Activated CD8-positive, alpha-beta memory T cell treated with anti-CD3 and anti-CD28 coated beads, Interleukin-2, amount 50 U/mL, for 24 hours (primary cell): ENCODE results near the gene LRRC8D.

ENCODE experiments used
- DNase-seq: peaks from one replicate; pipeline ENCODE4 v3.0.0-alpha.2; 2020; ENCODE audit errors: extremely low read depth

Gene LRRC8D

DNA sequence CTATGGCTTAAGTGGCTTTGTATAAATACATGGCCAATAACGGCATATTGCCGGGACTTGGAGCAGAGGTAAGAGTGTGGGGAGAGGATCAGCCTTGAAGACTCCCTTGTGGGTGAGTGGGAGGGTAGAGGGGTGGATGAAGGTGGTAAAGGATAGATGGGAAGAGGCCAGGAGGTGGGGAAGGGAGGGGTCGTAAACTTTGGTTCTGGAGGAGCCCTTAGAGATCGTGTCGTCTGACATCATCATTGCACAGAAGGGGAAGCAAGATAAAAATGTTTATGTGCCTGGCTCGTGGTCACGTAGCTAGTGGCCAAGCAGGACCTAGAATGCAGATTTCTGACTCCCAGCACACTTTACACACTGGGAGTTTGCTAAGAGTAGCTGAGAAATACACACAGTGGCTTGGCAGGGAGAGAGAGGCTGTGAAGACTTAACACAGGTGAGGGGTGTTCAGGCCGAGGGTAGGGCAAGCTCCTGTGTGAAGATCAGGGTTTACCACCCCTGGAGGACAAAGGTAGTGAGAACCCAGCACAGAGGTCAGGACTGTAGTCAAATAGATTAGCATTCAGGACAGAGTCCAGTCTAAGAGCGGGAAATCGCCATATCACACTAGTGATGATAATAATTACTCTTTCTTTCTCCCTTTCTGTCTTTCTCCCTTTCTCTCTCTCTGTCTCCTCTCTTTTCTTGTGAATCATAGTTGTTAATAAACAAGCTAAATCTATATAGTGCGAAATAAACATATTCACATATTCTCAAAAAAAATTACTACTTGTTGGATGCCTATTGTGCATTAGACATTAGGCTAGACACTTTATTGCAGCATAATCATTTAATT, 75.5 kb downstream of the LRRC8D start:
- DNase-seq: no peak

- no peak for DNase-seq
Measured at GRCh38 chr1:89897347-89898133, 76.7 kb downstream of the LRRC8D start.

GRCh38 chr1:89898150-89898549, 77.3 kb downstream of the LRRC8D start:
- no peak for DNase-seq

DNA sequence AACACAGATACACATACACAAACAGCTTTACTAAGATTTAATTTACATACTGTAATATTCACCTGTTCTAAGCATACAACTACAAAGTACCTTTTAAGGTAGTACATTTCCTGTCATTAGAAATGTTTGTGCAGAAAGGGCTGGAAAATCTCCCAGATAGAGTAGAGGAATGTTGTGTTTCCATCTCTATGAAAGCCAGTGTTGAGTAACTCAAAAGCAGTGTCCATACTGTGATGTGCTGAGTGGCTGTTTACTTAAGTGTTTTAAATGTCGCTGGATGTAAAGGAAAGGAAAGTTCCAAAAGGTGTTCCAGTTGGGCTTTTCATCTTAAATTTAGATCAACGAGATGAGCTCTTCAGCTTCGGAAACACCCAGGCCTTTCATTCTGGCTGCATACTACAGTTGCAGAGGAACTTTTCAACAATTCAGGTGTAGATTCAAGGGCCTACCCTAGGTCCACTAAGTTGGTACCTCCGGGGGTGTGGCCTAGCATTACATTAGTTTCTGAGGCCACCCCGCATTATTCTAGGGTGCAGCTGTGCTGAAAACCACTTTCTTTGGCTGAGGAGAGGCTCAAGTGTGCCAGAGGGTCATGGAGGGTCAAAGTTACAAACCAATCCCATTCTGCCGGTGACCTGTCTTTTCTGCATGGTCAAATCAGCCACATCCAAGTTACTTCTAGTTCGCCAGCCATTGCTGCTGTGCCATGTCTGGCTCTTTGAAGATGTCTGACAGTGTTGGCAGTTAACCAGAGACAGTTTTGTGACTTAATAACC, 78.1 kb downstream of the LRRC8D start:
- no peak for DNase-seq

DNA sequence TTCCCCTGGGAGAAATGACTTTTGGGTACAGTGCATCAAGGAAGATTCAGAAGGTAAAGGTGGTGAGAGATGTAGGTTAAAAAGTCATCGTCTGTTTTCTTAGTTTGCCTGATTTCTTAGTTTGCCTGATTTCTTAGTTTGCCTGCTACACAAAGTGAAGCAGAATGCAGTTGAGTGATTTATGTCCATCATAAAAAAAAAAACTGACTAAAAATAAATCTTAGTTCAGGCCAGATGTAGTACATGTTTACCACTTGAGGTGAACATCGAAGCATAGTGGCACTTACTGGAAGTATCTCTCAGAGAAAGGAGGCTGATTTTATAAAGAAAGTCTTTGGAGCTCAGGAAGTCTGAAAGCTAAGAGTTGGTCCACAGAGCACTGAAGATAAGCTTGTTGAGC, 79.5 kb downstream of the LRRC8D start:
- DNase-seq: no peak

DNA sequence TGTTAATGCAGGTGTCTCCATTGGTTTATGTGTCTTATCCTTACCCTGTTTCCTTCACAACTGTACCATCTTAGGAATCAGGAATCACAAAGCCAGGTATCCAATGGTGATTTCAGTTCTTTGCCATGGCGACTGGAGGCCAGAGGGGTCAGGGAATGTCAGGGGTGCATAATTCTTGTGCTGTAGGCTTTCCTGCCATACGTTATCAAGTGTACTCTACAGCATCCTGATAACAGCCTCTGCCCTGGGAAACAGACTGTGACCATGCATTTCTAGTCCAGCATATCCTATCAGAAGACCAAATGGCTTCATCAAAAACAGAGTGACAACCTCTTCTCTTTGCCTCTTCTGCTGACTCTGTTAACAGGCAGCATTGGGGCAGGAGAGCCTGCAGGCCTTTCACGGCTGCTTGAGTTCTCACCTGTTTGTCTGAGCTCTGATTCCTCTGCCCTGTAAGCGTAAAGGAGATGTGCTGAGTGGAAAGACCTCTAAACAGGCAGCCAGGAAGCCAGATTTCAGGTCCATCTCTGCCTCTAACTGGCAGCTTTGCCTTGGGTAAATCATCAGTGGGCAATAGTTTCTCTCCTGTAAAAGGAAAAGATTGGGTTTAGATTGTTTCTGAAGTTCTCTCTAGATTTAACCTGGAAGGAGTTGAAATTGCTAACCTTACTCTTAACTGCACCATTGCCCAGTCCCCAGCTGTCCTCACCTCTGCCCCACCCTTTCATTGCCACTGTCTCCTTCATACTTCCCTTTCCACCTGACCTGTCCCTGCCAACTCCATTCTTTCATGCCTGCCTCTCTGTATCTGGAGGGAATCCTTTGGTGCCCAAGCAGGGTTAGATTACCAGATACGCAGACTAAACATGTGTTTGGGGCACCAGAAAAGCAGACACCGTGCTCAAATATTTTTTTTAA, 80.2 kb downstream of the LRRC8D start:
- DNase-seq: no peak

DNA sequence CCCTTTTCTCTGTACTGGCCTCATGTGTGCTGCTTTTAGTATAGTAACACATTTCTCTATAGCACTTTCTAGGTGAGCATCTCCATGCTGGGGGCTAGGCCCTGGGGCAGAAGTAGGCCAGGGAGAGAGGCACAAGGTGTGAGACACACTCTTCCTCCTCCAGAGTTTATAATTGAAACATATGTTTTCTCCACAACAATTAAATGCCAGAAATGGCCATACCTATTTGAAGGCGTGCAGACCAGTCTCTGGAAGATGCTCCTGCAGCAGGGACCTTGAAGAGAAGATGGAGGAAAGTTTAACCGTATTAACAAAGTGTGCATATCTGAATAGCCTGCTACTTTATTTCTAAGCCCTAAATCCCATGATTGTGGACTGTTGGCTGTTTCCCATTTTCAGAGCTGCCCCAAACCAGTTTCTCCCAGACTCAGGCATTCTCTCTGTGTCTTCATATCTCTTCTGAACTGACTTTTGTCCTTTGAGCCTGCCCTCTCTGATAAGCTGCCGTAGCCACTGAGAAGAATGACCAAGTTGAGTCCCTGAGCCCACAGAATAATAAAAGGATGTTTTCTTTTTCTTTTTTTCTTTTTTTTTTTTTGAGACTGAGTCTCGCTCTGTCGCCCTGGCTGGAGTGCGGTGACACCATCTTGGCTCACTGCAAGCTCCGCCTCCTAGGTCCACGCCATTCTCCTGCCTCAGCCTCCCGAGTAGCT, 81.3 kb downstream of the LRRC8D start:
- no peak for DNase-seq

DNA sequence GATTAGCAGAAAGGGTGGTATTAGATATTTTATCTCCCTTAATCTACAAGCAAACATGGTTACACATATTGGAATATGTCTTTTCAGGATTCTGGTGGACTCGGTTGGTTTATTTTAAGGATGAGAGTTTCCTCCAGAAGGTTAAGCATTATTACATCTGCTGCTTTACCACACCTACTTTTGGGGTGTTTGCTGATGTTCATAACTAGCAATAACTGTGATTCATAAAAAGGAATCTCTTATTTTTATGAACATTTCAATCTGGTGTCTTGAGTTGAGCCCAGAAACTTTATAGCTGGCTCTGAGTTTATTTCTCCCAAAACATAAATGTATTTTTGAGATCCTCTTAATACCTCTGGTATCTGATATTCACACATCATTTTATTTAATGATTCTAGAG, 82.7 kb downstream of the LRRC8D start:
- no peak for DNase-seq

DNA sequence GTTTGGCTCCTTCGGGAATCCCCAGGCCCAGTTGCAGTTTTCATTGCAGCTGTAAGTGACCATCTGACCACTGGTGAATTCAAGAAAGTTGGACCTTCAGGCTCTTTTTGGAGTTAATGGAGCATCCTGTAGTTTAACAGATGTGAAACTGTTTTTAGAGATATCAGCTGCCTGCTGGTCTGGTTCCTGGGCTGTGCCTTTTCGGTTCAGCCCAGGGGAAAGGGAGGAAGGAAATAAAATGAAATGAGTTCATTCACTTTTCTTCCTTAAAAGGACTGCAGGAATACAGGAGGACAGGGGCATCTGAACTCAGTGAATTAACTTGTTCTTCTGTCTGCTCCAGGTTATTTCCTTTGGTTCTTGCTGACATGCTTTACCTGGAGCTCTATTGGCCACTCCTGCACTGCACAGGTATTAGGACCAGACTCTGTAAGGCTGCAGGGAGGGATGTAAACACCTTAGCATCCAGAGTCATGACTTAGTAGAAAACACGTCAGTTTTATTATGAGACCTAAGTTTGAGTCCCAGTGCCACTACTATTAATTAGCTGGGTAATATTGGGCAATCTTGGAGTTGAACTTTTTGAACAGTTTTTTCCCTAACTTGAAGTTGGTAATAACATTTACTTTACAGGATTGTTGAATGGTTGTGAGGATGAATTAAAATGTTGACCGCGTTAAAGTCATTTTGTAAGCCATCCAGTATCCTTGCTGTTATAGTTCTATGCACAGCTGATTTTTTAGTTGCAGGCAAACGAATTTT, 83.6 kb downstream of the LRRC8D start:
- DNase-seq: no peak

- DNase-seq: no peak
Measured at GRCh38 chr1:89905395-89906058, 84.7 kb downstream of the LRRC8D start.

GRCh38 chr1:89906088-89906487, 85.3 kb downstream of the LRRC8D start:
- DNase-seq: no peak

DNA sequence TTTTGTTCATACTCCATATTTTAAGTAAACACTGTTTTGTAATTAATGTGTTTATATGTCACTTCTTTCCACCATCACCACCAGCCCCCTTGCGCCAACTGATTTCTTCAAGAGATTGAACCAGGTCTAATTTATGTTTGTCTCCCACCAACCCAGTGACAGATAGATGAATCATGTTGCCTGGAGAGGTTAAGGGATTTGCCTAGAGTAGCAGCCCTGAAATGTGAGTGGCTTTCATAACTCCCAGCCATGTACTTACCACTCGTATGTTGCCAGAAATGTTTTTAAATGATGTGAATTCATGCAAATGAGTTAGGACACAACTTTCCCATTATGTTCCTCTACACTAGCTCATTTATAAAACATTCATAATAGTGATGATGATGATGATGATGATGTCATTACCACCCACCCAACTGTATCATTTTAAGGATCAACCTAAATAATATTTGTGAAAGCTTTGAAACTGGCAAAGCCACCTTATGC, 86.9 kb downstream of the LRRC8D start:
- DNase-seq: no peak

DNA sequence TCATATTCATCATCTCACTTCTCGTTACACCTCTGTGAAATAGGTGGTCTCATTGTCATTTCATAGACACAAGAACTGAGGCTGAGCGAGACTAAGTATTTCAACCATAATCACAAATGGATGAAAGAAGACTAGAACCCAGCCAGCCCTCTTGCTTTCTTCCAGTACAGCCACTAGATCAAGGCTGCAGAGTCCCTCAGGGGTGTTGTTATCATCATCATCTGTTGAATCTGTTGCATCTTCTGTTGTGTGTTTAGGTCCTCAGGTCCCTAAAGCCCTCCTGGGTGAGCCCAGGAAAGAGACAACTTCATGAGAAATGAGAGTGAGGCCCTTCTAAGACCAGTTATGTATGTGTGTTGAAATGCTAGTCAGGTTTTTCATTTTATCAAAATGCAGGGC, 87.4 kb downstream of the LRRC8D start:
- DNase-seq: no peak

DNA sequence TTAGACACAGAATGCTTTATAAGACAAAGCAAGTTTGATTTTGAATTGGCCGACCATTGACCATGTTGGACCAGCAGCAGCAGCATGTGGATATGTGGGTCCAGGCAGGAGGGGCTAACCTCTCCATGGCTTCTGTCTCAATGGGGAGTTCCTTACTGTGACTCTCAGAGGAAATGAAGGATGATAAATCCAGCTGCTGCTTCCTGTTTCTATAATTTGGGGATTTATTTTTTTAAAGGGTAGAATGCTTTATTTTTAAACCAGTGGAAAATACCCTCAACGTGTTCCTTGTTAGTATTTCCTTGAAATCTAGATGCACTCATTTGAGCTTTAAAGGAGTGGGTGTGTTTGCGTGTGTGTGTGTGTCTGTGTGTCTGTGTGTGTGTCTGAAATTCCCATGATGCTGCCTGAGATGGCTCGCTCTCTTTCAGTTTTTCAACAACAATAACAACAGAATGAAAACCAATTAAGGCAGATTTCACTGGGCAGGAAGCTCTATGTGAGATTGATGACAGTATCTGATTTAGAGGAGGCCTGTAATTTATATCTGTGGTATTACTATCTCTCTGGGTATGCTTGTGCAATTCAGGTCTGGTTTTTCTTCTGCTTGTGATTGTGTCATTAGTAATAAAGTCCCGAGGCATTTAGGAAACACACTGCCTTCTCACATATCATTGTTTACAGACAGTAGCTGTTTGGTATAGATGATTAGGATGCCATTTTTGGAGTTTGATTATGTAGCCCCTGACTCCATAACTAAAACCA, 88.0 kb downstream of the LRRC8D start:
- DNase-seq: no peak

DNA sequence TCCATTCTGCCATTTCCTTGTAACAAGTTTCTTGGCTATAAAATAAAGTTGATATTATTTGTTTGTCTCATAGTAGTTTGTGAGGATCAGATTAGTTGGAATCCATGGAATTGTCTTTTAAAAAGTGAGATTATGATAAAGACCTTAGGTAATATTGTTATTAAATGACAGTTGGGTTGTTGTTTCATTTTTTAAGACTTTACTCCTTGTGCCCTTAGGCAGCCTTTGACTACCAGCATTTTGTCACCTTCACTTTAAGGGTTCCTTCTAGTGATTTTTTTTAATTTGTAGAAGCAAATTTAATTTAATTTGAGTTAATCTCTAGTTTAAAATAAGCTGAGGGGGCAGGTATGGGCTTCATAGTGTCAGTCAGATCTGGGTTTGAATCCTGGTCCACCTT, 89.4 kb downstream of the LRRC8D start:
- DNase-seq: no peak

DNA sequence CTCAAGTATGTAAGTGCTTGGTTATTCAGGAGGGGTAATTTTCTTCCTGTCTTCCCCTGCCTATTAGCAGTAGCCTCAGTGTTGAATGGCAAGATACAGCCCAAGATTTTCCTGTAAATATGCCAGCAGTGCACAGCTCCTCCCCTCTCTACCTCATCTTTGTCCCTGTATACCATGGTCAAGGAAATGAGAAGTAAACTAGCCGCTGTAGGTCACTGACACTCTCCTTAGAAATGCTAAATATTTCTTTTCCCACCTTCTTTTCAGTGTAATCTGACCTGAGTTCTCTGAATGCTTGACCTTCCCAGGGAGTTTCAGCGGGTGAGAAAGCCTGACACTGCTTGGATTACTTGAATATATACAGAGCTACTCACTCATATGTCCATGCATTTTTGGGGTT, 89.9 kb downstream of the LRRC8D start:
- no peak for DNase-seq

DNA sequence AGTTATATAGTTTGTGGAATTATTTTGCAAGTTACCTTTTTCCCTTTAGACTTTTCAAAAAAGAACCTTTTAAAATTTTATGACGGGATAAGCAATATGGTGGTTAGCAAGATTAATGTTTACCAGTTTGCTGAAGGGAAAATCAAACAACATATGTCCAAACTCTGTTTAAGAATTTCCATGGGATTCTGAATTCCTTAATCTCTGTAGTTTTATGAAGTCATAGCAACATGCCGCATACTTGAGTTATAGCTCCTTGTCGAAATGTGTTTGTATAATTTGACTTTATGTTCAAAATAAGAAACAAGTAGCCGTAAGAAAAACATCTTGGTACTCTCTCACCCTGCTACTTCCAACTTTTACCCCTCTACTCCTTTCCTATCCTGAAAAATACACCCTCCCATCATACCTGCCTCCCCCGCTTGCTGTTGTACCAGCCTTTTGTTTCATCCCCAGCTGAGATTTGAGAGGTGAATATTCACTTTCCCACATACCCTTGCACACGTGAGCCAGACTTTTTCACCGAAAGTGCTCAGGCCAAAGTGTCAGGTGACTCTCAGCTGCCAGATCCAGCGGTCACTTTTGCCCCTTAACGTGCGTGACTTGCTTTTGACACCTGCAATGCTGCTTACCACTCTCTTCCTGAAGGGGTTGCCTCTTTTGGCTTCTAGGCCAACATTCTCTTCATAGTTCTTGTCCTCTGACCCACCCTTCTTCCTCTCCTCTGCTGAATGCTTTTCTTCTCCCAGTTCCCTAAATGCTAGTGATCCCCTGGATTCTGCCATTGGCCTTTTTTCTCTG, 90.6 kb downstream of the LRRC8D start:
- DNase-seq: no peak

- DNase-seq: no peak
Measured at GRCh38 chr1:89912073-89912472, 91.2 kb downstream of the LRRC8D start.
